GM10847 (cell line): ENCODE measurements around the gene CNIH2.

Source experiments
- POLR2A ChIP-seq: IDR thresholded peaks from 2 replicates; pipeline ENCODE4 v1.6.1; 2011; ENCODE audit not compliant: insufficient read length; ENCODE audit errors: extremely low read depth

The CNIH2 gene

GRCh38 chr11:66277471-66278362 lies at the start of gene CNIH2:
Gene CNIH2, plus strand, starts transcription at chr11:66278175. Its CDS starts 282 bp downstream, at chr11:66278457.
- TF ChIP-seq POLR2A = no peak

- no peak for TF ChIP-seq POLR2A
Measured at GRCh38 chr11:66228521-66228920, 49.5 kb upstream of the CNIH2 start.

GRCh38 chr11:66230156-66230555 lies 47.8 kb upstream of the CNIH2 start:
- TF ChIP-seq POLR2A = no peak

GRCh38 chr11:66230978-66231377 lies 47.0 kb upstream of the CNIH2 start:
- TF ChIP-seq POLR2A = no peak

- no peak for TF ChIP-seq POLR2A
Measured at GRCh38 chr11:66231561-66231960, 46.4 kb upstream of the CNIH2 start.

- no peak for TF ChIP-seq POLR2A
Measured at GRCh38 chr11:66232769-66233168, 45.2 kb upstream of the CNIH2 start.

GRCh38 chr11:66233301-66233700 lies 44.7 kb upstream of the CNIH2 start:
- no peak for TF ChIP-seq POLR2A

- TF ChIP-seq POLR2A = no peak
Measured at GRCh38 chr11:66235141-66235540, 42.8 kb upstream of the CNIH2 start.

- no peak for TF ChIP-seq POLR2A
Measured at GRCh38 chr11:66237867-66238266, 40.1 kb upstream of the CNIH2 start.

GRCh38 chr11:66238786-66239413 lies 39.1 kb upstream of the CNIH2 start:
- TF ChIP-seq POLR2A = no peak

- no peak for TF ChIP-seq POLR2A
Measured at GRCh38 chr11:66239511-66239910, 38.5 kb upstream of the CNIH2 start.

- TF ChIP-seq POLR2A = no peak
Measured at GRCh38 chr11:66239998-66240780, 37.8 kb upstream of the CNIH2 start.

GRCh38 chr11:66240781-66241136 lies 37.2 kb upstream of the CNIH2 start:
- TF ChIP-seq POLR2A = no peak

- no peak for TF ChIP-seq POLR2A
Measured at GRCh38 chr11:66242095-66242765, 35.7 kb upstream of the CNIH2 start.
